ENCODE data around the gene SIAH1.

GRCh38 chr16:48330189-48330840, 54.9 kb downstream of the SIAH1 start:
- TF ChIP-seq CTCF (IDR thresholded peaks at IDR 0.05) (no peak), POLR2AphosphoS5 (IDR thresholded peaks at IDR 0.05) (no peak), EP300 (IDR thresholded peaks at IDR 0.05; ENCODE audit: low read depth) (no peak), POLR2A (IDR thresholded peaks at IDR 0.05) (no peak)

Measured in transverse colon (tissue), 4 donors.